K562 (cell line): ENCODE measurements around the gene ATAD3B. TPM values are rescaled to one million over a fixed set of nuclear protein-coding genes. Genes with fewer than 3 reads are reported as not detected.

Source experiments
- CBX5 ChIP-seq: IDR thresholded peaks from 2 replicates; pipeline ENCODE4 v1.6.1; 2014; ENCODE audit warnings: low read depth, borderline replicate concordance
- FOSL1 ChIP-seq: fragments of 200-800 bp; sonication (Bioruptor generic); conservative IDR thresholded peaks from 2 replicates; pipeline ENCODE4 v1.6.1; 2016; ENCODE audit warnings: missing genetic modification characterization, missing compliant biosample characterization
- JUN ChIP-seq, 2 experiments: sonication (generic) in 1 of 2; formaldehyde crosslinking in 1 of 2; IDR thresholded peaks; 2 replicates each; pipeline versions ENCODE4 v1.6.1 to v1.8.0; 2012 to 2022; ENCODE audit warnings: borderline replicate concordance in 2 of 2, mild to moderate bottlenecking in 2 of 2, improper control_type of control experiment in 1 of 2, low read depth in 1 of 2, low read length in 1 of 2, missing genetic modification reagents in 1 of 2
- MXI1 ChIP-seq: IDR thresholded peaks from 2 replicates; pipeline ENCODE4 v1.6.1; 2011; ENCODE audit warnings: low read depth, mild to moderate bottlenecking, improper control_type of control experiment, low read length
- NFE2 ChIP-seq: IDR thresholded peaks from 2 replicates; pipeline ENCODE4 v1.6.1; 2014; ENCODE audit warnings: antibody characterized with exemption, low read depth
- PHF21A ChIP-seq: fragments of 450-650 bp; IDR thresholded peaks from 2 replicates; pipeline ENCODE4 v1.6.1; 2017; ENCODE audit warnings: low read depth, borderline replicate concordance
- PURB ChIP-seq: sonication (generic); formaldehyde crosslinking; IDR thresholded peaks from 2 replicates; pipeline ENCODE4 v1.9.0; 2021; ENCODE audit warnings: low read depth, mild to moderate bottlenecking, missing genetic modification reagents
- RNF2 ChIP-seq: sonication (generic); IDR thresholded peaks from 2 replicates; pipeline ENCODE4 v1.6.1; 2016
- TCF3 ChIP-seq: sonication (generic); formaldehyde crosslinking; IDR thresholded peaks from 2 replicates; pipeline ENCODE4 v1.4.0; 2020; ENCODE audit warnings: mild to moderate bottlenecking, missing genetic modification reagents
- TEAD2 ChIP-seq: fragments of 450-650 bp; IDR thresholded peaks from 2 replicates; pipeline ENCODE4 v1.6.1; 2016; ENCODE audit warnings: missing genetic modification characterization, control low read depth, missing compliant biosample characterization
- TFAM ChIP-seq: fragments of 250-450 bp; sonication (Bioruptor Pico); conservative IDR thresholded peaks from 2 replicates; pipeline ENCODE4 v1.5.0; 2021; ENCODE audit warnings: mild to moderate bottlenecking, moderate library complexity
- ZFP30 ChIP-seq: fragments of 250-450 bp; sonication (Bioruptor Pico); IDR thresholded peaks from 2 replicates; pipeline ENCODE4 v1.8.0; 2022; ENCODE audit warnings: moderate library complexity, mild to moderate bottlenecking, inconsistent platforms, borderline replicate concordance
- ZNF280B ChIP-seq: fragments of 250-450 bp; sonication (Bioruptor Pico); IDR thresholded peaks from 2 replicates; pipeline ENCODE4 v1.5.1; 2021; ENCODE audit warnings: mild to moderate bottlenecking
- ZNF408 ChIP-seq: fragments of 250-450 bp; sonication (Bioruptor Pico); IDR thresholded peaks from 2 replicates; pipeline ENCODE4 v1.4.0; 2020; ENCODE audit warnings: low read depth, mild to moderate bottlenecking, moderate library complexity
- ZNF436 ChIP-seq: fragments of 250-450, 450-650 bp; sonication (Bioruptor Pico); formaldehyde crosslinking; IDR thresholded peaks from 2 replicates; pipeline ENCODE4 v1.7.0; 2020; ENCODE audit warnings: mild to moderate bottlenecking
- ZNF75A ChIP-seq: fragments of 450-650 bp; formaldehyde crosslinking; IDR thresholded peaks from 2 replicates; pipeline ENCODE4 v1.4.0; 2020; ENCODE audit warnings: mild to moderate bottlenecking
- ZZZ3 ChIP-seq: fragments of 450-650 bp; IDR thresholded peaks from 2 replicates; pipeline ENCODE4 v1.6.1; 2016; ENCODE audit warnings: antibody characterized with exemption, mild to moderate bottlenecking, moderate library complexity
- polyA plus RNA-seq, 8 experiments: library from polyadenylated mRNA; depleted of rRNA in 4 of 8; stranded (reverse) in 5 of 8; unstranded in 3 of 8; fragments of >200 nt; fragmentation: Nextera tagmentation in 2 of 8; fragmentation: Illumina TruSeq in 1 of 8; extraction: Ambion mirVana in 2 of 8; extraction: Trizol in 1 of 8; gene quantifications; 2 replicates each; pipeline versions ENCODE4 v1.2.1 to v1.2.3, GENCODE V29; 2011 to 2014; ENCODE audit warnings: inconsistent platforms in 1 of 8, missing spikeins in 1 of 8
- total RNA-seq, 7 experiments: library from RNA; depleted of rRNA in 6 of 7; stranded (reverse); fragments of >200 nt in 6 of 7; fragmentation: Illumina TruSeq in 2 of 7; extraction: Trizol in 2 of 7; gene quantifications; 2 replicates each; pipeline versions ENCODE4 v1.2.1 to v1.2.3, GENCODE V29; 2011 to 2021; ENCODE audit warnings: low replicate concordance in 1 of 7
- TF ChIP-seq, protein P1 (sequence below): fragments of 450-650 bp; IDR thresholded peaks from 2 replicates; pipeline ENCODE4 v1.6.1; 2017; ENCODE audit warnings: antibody characterized with exemption
- TF ChIP-seq, protein P2 (sequence below): fragments of 450-650 bp; IDR thresholded peaks from 2 replicates; pipeline ENCODE4 v1.6.1; 2018; ENCODE audit not compliant: partially characterized antibody

Gene ATAD3B
- total and polyA plus RNA-seq, 9 of the 15 experiments (the other 6 are each of a cell fraction or from before 2014, with no cell fraction given), result 0.07 to 113 (median 27.7) TPM

DNA sequence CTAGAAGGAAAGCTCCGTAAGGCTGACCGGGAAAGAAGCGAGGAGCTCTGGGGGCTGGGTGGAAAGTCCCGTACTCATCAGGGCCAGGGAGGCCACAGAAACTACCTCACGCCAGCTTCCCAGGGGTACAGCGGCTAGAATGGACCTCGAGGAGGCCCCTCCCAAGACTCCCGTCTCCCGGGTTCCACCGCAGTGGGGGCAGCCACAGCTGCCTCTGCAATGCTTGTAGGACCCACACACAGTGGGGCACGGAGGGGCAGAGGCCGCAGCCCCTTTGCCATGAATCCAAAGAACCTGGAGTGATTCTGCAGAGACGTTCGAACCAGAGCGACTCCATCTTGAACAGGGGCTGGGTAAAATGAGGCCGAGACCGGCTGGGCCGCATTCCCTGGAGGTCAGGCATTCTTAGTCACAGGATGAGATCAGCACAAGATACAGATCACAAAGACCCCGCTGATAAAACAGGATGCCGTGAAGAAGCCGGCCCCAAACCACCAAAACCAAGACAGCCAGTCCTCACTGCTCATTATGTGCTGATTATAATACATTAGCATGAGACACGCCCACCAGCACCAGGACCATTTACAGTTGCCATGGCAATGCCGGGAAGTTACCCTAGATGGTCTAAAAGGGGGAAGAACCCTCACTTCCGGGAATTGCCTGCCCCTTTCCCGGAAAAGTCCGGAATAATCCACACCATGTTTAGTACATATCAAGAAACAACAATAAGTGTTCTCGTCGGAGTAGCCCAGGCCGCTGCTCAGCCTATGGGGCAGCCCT is 48.9 kb upstream of the ATAD3B start (continued):
- TF ChIP-seq, protein P1, sequence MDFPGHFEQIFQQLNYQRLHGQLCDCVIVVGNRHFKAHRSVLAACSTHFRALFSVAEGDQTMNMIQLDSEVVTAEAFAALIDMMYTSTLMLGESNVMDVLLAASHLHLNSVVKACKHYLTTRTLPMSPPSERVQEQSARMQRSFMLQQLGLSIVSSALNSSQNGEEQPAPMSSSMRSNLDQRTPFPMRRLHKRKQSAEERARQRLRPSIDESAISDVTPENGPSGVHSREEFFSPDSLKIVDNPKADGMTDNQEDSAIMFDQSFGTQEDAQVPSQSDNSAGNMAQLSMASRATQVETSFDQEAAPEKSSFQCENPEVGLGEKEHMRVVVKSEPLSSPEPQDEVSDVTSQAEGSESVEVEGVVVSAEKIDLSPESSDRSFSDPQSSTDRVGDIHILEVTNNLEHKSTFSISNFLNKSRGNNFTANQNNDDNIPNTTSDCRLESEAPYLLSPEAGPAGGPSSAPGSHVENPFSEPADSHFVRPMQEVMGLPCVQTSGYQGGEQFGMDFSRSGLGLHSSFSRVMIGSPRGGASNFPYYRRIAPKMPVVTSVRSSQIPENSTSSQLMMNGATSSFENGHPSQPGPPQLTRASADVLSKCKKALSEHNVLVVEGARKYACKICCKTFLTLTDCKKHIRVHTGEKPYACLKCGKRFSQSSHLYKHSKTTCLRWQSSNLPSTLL, result no peak
- TF ChIP-seq RNF2 (no peak), ZNF75A (CRISPR knock-in tag) (no peak), FOSL1 (tag) (peak; percentile 62), JUN (IDR thresholded peaks at IDR 0.05; ENCODE audit: borderline replicate concordance, low read depth, low read length) (no peak), JUN (CRISPR knock-in tag; IDR thresholded peaks at IDR 0.05; ENCODE audit: borderline replicate concordance) (no peak), MXI1 (peak; percentile 73), CBX5 (no peak), ZNF408 (CRISPR knock-in tag) (no peak), ZFP30 (CRISPR knock-in tag) (no peak), NFE2 (no peak), TFAM (CRISPR knock-in tag) (no peak), PHF21A (no peak), ZNF280B (CRISPR knock-in tag) (no peak), TCF3 (CRISPR knock-in tag) (no peak), ZZZ3 (no peak), ZNF436 (CRISPR knock-in tag) (no peak), TEAD2 (tag) (peak; percentile 55; the same call in 1 of the 2 replicates), PURB (no peak)
- TF ChIP-seq, protein P2, sequence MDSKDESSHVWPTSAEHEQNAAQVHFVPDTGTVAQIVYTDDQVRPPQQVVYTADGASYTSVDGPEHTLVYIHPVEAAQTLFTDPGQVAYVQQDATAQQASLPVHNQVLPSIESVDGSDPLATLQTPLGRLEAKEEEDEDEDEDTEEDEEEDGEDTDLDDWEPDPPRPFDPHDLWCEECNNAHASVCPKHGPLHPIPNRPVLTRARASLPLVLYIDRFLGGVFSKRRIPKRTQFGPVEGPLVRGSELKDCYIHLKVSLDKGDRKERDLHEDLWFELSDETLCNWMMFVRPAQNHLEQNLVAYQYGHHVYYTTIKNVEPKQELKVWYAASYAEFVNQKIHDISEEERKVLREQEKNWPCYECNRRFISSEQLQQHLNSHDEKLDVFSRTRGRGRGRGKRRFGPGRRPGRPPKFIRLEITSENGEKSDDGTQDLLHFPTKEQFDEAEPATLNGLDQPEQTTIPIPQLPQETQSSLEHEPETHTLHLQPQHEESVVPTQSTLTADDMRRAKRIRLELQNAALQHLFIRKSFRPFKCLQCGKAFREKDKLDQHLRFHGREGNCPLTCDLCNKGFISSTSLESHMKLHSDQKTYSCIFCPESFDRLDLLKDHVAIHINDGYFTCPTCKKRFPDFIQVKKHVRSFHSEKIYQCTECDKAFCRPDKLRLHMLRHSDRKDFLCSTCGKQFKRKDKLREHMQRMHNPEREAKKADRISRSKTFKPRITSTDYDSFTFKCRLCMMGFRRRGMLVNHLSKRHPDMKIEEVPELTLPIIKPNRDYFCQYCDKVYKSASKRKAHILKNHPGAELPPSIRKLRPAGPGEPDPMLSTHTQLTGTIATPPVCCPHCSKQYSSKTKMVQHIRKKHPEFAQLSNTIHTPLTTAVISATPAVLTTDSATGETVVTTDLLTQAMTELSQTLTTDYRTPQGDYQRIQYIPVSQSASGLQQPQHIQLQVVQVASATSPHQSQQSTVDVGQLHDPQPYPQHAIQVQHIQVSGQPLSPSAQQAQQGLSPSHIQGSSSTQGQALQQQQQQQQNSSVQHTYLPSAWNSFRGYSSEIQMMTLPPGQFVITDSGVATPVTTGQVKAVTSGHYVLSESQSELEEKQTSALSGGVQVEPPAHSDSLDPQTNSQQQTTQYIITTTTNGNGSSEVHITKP, result no peak
